HT-29 (cell line): ENCODE data around the gene GPR62. TPM values are rescaled to one million over a fixed set of nuclear protein-coding genes. Genes with fewer than 3 reads are reported as not detected.

Experiments
- DNase-seq: peaks from one replicate; pipeline ENCODE4 v3.0.0-alpha.2; 2015; ENCODE audit warnings: low spot score
- total RNA-seq: library from RNA; depleted of rRNA; stranded (reverse); fragments of >200 nt; shearing (Covaris generic); gene quantifications from 2 replicates; pipeline ENCODE4 v1.2.3, GENCODE V29; 2014

GPR62 gene
- total RNA-seq, 1 experiment from 2014 or later, result not detected

DNA sequence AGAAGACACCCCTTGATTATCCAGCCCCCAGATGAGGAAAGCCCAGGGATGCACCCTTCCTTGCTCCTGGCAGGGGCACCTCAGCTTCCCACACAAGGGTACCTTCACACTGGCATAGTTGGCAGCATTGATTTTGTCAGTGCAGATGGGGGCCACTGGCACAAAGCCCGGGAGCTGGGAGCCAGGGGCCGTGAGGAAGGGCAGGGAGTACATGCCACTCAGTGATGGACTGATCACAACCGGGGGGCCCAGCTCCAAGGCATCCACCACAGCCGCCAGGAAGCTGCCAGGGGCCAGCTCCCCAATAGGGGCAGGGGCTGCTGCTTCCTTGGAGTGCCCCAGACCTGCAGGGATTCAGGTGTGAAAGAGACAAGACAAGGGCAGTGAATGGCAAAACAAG is 14.7 kb downstream of the GPR62 start:
- no peak for DNase-seq

- no peak for DNase-seq
Measured at GRCh38 chr3:51970606-51971300, 15.6 kb downstream of the GPR62 start.

DNA sequence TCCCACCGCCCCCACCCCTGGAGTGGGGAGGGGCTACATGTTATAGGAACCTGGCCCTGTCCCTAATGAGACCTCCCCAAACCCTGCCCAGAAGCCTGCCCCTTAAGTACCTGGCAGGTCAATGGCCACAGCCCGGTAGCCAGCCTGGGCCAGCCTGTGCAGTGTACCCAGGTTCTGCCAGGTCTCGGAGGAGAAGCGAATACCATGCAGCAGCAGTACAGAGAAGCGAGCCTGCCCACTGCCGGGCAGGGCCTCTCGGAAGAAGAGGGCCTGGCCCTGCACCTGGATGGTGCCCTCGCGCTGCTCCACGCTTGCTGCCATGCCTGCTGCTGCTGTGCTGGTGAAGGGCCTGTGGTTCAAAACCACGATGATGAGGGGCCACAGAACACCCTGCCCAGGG is 16.2 kb downstream of the GPR62 start:
- DNase-seq, result no peak

- no peak for DNase-seq
Measured at GRCh38 chr3:51974277-51974962, 19.2 kb downstream of the GPR62 start.

DNA sequence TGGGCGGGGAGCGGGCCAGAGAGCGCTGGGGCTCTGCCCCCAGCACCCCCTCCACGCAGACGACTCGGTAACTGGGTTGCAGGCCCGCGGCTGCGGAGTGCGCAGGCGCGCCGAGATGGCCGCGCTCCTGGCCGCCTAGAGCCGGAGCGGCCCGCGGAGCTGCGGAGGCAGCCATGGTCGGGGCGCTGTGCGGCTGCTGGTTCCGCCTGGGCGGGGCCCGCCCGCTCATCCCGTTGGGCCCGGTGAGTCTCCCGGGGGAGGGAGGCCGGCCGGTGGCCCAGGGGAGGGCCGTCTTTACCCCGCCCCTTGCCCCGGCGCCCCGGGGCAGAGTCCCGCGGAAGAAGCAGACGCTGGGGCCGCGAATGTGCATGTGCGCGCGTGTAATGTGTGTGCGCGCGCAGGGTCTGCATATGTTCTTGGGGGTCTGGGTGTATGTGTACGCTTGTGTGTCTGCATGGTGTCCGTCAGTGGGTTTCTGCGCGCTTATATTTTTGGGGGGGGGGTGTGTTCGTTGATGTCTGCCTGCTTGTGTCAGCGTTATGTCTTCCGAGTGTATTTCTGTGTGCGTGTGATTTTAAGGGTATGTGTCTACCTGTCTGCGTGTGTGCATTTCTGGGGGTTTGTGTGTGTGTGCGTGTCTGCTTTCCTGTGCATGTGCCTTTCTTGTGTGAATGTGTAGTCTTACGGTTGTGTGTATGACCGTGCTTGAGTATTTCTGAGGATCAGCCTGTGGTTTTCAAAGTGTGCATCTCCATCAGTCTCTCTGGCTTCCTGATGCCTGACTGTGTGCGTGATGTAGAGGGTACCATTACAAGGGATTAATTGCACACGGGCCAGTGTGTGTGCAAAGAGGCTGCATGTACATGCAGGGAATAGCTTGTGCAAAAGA is 20.0 kb downstream of the GPR62 start, which contains the start of gene ABHD14A:
ABHD14A (plus strand) TSS at position 102 of the 889 bp plus-strand sequence; CDS start at position 174, 72 bp downstream.
- peak; percentile 41 for DNase-seq

DNA sequence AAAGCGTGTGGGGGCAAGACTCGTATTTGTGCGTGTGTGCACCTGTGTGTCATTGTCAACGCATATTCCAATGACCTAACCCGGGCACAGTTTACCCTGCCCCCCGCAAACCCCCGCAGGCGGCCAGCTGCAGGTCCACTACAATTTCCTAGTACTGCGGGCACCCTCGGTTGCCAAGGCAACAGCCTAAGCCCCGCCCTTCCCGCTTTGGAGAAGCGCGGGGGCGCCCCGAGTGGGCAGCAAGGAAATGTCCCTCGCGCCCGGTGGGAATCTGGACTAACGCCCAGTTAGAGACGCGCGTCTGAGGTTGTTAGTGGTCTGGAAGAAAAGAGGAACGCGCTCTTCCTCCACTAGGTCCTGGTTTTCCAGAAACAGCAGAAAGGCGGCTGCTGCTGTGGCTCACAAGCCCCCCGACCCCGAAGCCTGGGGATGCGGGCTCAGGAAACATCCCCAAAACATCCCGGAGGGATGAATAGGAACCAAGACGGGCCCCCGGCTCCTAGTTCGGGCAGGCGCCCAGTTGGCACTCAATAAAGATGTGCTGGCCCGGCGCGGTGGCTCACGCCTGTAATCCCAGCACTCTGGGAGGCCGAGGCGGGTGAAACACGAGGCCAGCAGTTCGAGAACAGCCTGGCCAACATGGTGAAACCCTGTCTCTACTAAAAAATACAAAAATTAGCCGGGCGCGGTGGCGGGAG is 20.8 kb downstream of the GPR62 start:
- no peak for DNase-seq

- DNase-seq, result no peak
Measured at GRCh38 chr3:51977446-51978142, 22.4 kb downstream of the GPR62 start.

DNA sequence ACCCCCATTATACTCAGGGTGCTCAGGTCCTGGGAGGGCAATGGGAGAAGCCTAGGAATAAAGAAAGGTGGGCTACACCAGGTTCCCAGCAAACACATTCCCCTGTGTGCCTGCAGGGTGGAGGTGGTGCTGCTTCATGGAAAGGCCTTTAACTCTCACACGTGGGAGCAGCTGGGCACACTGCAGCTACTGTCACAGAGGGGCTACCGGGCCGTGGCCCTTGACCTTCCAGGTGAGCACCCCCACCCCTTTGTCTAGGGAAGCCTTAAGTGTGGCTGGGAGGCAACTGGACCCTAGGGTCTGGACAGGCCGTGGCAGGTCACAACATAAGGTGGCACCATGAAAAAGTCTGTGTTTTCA is 22.9 kb downstream of the GPR62 start:
- DNase-seq, result no peak

GRCh38 chr3:51980253-51980652 is 25.1 kb downstream of the GPR62 start:
- no peak for DNase-seq

DNA sequence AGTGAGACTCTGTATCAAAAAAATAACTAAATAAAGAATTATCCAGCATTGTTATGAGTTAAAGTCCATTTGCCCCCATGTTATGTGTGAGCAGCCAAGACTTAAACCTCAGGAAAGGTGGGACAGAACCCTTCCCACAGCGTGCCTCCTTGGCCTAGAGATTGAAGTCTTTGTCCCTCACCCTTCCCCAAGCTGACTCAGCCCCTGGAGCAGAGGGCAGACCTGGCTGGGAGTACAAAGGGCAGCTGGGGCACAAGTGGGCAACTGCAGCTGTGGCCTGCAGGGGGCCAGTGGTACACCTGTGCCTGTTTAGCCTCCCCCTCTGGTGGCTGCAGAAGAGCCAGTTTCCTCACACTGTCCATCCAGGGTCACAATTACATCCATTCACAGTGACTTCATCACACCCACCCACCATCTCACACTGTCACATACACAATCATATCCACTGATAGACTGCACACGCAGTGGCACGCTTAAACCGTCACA is 27.2 kb downstream of the GPR62 start:
- DNase-seq, result peak; percentile 86

DNA sequence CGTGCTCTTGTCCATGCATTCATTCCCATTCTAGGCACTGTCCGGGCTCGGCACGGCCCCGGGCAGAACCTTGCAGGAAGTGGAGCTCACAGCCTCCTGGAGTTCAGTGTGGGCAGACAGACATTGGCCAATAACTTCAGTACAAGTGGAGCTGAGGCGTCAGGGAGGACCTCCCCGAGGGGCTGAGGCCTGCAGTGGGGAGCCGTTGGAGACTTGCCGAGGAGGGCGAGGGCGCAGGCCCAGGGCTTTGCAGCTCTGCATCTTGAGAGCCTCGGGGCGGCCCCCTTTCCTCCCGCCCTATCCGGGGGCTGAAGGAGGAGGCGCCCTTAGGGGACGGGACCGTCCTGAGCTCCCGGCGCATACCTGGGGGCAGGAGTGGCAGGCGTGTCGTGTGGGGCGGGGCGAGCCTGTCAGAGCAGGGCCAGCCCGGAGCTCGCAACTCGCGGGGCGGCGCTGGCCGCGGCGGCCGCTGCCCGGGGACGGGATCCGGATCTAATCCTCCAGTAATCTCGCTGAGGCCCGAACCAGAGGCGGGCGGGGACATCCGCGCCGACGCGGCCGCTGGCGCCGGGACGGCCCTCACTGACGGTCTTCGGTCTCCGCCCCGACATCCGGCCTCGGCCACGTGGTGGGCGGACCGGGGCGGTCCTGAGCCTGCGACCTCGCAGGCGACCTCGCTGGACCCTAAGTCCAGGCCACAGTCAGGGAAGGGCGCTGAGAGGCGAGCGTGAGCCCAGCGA is 27.8 kb downstream of the GPR62 start, which contains the start of gene ACY1:
ACY1 (plus strand) TSS at position 698 of the 740 bp plus-strand sequence. CDS start 530 bp downstream, outside the sequence.
- DNase-seq, result peak; percentile 87

DNA sequence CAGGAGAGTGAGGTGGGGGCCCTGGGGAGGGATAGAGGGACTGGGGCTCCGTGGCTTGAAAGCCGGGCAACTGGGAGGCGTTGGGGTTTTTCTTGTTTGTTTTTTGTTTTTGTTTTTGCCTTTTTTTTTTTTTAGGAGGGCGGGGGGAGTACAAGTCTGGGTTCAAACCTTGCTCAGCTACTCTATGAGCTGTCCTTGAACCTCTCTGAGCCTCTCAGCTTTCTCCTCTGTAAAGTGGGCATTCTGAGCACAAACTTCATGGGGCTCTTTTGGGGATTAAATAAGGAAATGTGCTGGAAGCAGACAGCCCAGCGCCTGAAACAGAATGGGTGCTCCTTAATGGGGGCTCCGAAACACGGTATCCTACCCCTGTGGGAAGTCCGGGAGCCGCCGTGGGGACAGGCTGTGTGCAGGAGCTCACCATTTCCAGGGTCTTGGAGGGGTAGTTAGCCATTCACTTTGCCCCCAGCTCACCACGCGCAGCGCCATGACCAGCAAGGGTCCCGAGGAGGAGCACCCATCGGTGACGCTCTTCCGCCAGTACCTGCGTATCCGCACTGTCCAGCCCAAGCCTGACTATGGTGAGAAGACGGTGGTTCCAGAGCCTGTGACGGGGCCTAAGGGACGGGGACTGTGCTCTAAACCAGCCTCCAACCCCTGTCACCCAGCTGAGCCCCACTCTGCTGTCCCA is 28.5 kb downstream of the GPR62 start:
- DNase-seq, result no peak

- no peak for DNase-seq
Measured at GRCh38 chr3:51984269-51984647, 29.1 kb downstream of the GPR62 start.

DNA sequence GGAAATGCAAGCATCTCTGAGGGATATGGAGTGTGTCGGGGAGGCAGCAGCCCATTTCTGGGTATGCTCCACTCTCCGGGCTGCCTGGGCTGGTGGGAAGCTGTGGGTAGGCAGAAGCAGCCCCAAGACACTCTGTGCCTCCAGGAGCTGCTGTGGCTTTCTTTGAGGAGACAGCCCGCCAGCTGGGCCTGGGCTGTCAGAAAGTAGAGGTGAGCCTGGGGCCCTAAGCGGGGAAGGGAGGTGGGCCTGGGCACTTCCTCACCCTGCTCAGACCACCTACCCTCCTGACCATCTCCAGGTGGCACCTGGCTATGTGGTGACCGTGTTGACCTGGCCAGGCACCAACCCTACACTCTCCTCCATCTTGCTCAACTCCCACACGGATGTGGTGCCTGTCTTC is 29.9 kb downstream of the GPR62 start:
- DNase-seq, result no peak

GRCh38 chr3:51986010-51986947 is 31.1 kb downstream of the GPR62 start:
- no peak for DNase-seq

GRCh38 chr3:51987568-51987967 is 32.4 kb downstream of the GPR62 start:
- no peak for DNase-seq

GRCh38 chr3:51988286-51989146 is 33.3 kb downstream of the GPR62 start:
- DNase-seq, result no peak
